ENCODE data around the gene PSMF1.

The PSMF1 gene

GRCh38 chr20:1131354-1131753, 13.0 kb downstream of the PSMF1 start:
- peaks cover 84% of the 10 kb centered on the region for H3K36me3 ChIP-seq (ENCODE audit: control insufficient read depth, low read length)
- no peaks in the 10 kb centered on the region for H4K20me1 ChIP-seq (ENCODE audit: control insufficient read depth, insufficient read depth, low read depth, low read length)
- H3K9me3 ChIP-seq (ENCODE audit: control insufficient read depth, insufficient read depth, low read length) = no peaks in the 10 kb centered on the region
- no peak overlapping the region for H3K4me3 ChIP-seq (ENCODE audit: low read length)
- no peak overlapping the region for H3K27ac ChIP-seq (ENCODE audit: low read depth, low read length)
- TF ChIP-seq CTCF (IDR thresholded peaks at IDR 0.05; ENCODE audit: low read depth, low read length, poor library complexity, severe bottlenecking) (no peak), EZH2phosphoT487 (IDR thresholded peaks at IDR 0.05; ENCODE audit: borderline replicate concordance, low read length) (no peak)
- no peaks in the 10 kb centered on the region for H3F3A ChIP-seq (ENCODE audit: control insufficient read depth, insufficient read depth)
- H3K4me2 ChIP-seq (ENCODE audit: low read length) = no peak overlapping the region
- no peaks in the 10 kb centered on the region for H3K4me1 ChIP-seq (ENCODE audit: control insufficient read depth, low read length)
- H3K79me2 ChIP-seq (ENCODE audit: control insufficient read depth, low read length) = peaks cover 27% of the 10 kb centered on the region
- H3K9me2 ChIP-seq (replicated peaks; ENCODE audit: control insufficient read depth, low read length) = no peaks in the 10 kb centered on the region
- no peaks in the 10 kb centered on the region for H3K27me3 ChIP-seq (ENCODE audit: control insufficient read depth, low read length)

GRCh38 chr20:1134355-1134754, 16.0 kb downstream of the PSMF1 start:
- Histone ChIP-seq H3K4me3 (ENCODE audit: low read length) (no peak overlapping the region), H3K27me3 (ENCODE audit: control insufficient read depth, low read length) (no peaks in the 10 kb centered on the region), H3K36me3 (ENCODE audit: control insufficient read depth, low read length) (peaks cover 88% of the 10 kb centered on the region), H3K9me3 (ENCODE audit: control insufficient read depth, insufficient read depth, low read length) (no peaks in the 10 kb centered on the region), H3K79me2 (ENCODE audit: control insufficient read depth, low read length) (peaks cover 27% of the 10 kb centered on the region), H3K27ac (ENCODE audit: low read depth, low read length) (no peak overlapping the region), H4K20me1 (ENCODE audit: control insufficient read depth, insufficient read depth, low read depth, low read length) (no peaks in the 10 kb centered on the region), H3K4me2 (ENCODE audit: low read length) (no peak overlapping the region), H3K4me1 (ENCODE audit: control insufficient read depth, low read length) (no peaks in the 10 kb centered on the region), H3F3A (ENCODE audit: control insufficient read depth, insufficient read depth) (no peaks in the 10 kb centered on the region), H3K9me2 (replicated peaks; ENCODE audit: control insufficient read depth, low read length) (no peaks in the 10 kb centered on the region)
- TF ChIP-seq CTCF (IDR thresholded peaks at IDR 0.05; ENCODE audit: low read depth, low read length, poor library complexity, severe bottlenecking) (no peak), EZH2phosphoT487 (IDR thresholded peaks at IDR 0.05; ENCODE audit: borderline replicate concordance, low read length) (no peak)

GRCh38 chr20:1134836-1135235, 16.4 kb downstream of the PSMF1 start:
- no peaks in the 10 kb centered on the region for H3K27me3 ChIP-seq (ENCODE audit: control insufficient read depth, low read length)
- H3F3A ChIP-seq (ENCODE audit: control insufficient read depth, insufficient read depth) = no peaks in the 10 kb centered on the region
- H3K9me2 ChIP-seq (replicated peaks; ENCODE audit: control insufficient read depth, low read length) = no peaks in the 10 kb centered on the region
- H3K4me3 ChIP-seq (ENCODE audit: low read length) = no peak overlapping the region
- H3K4me2 ChIP-seq (ENCODE audit: low read length) = no peak overlapping the region
- H3K27ac ChIP-seq (ENCODE audit: low read depth, low read length) = no peak overlapping the region
- no peaks in the 10 kb centered on the region for H3K9me3 ChIP-seq (ENCODE audit: control insufficient read depth, insufficient read depth, low read length)
- no peaks in the 10 kb centered on the region for H4K20me1 ChIP-seq (ENCODE audit: control insufficient read depth, insufficient read depth, low read depth, low read length)
- H3K4me1 ChIP-seq (ENCODE audit: control insufficient read depth, low read length) = no peaks in the 10 kb centered on the region
- peaks cover 27% of the 10 kb centered on the region for H3K79me2 ChIP-seq (ENCODE audit: control insufficient read depth, low read length)
- H3K36me3 ChIP-seq (ENCODE audit: control insufficient read depth, low read length) = peaks cover 84% of the 10 kb centered on the region
- TF ChIP-seq EZH2phosphoT487 (IDR thresholded peaks at IDR 0.05; ENCODE audit: borderline replicate concordance, low read length) = no peak
- TF ChIP-seq CTCF (IDR thresholded peaks at IDR 0.05; ENCODE audit: low read depth, low read length, poor library complexity, severe bottlenecking) = no peak

GRCh38 chr20:1137236-1137635, 18.8 kb downstream of the PSMF1 start:
- H3K9me2 ChIP-seq (replicated peaks; ENCODE audit: control insufficient read depth, low read length) = no peaks in the 10 kb centered on the region
- H3K79me2 ChIP-seq (ENCODE audit: control insufficient read depth, low read length) = peaks cover 19% of the 10 kb centered on the region
- H3K4me2 ChIP-seq (ENCODE audit: low read length) = no peak overlapping the region
- peaks cover 75% of the 10 kb centered on the region for H3K36me3 ChIP-seq (ENCODE audit: control insufficient read depth, low read length)
- H3K9me3 ChIP-seq (ENCODE audit: control insufficient read depth, insufficient read depth, low read length) = no peaks in the 10 kb centered on the region
- no peak for TF ChIP-seq CTCF (IDR thresholded peaks at IDR 0.05; ENCODE audit: low read depth, low read length, poor library complexity, severe bottlenecking)
- no peak for TF ChIP-seq EZH2phosphoT487 (IDR thresholded peaks at IDR 0.05; ENCODE audit: borderline replicate concordance, low read length)
- H3K27ac ChIP-seq (ENCODE audit: low read depth, low read length) = no peak overlapping the region
- H3K4me3 ChIP-seq (ENCODE audit: low read length) = no peak overlapping the region
- H3F3A ChIP-seq (ENCODE audit: control insufficient read depth, insufficient read depth) = no peaks in the 10 kb centered on the region
- no peaks in the 10 kb centered on the region for H4K20me1 ChIP-seq (ENCODE audit: control insufficient read depth, insufficient read depth, low read depth, low read length)
- no peaks in the 10 kb centered on the region for H3K27me3 ChIP-seq (ENCODE audit: control insufficient read depth, low read length)
- H3K4me1 ChIP-seq (ENCODE audit: control insufficient read depth, low read length) = no peaks in the 10 kb centered on the region

All from DOHH2 (cell line).